GM19438 (cell line): Measurements from ENCODE around the gene ZNF521.

Source experiments
- ATAC-seq: cut with Tn5 transposase; IDR thresholded peaks from one replicate; pipeline ENCODE4 v1.9.1; 2021; ENCODE audit warnings: low read depth; ENCODE audit not compliant: unreplicated experiment

Gene ZNF521

GRCh38 chr18:25175558-25176517 is 176.1 kb downstream of the ZNF521 start:
- ATAC-seq = no peak

- no peak for ATAC-seq
Observed at GRCh38 chr18:25174324-25174723, 177.6 kb downstream of the ZNF521 start.

GRCh38 chr18:25171334-25171733 is 180.6 kb downstream of the ZNF521 start:
- no peak for ATAC-seq

- ATAC-seq = no peak
Observed at GRCh38 chr18:25170402-25170801, 181.6 kb downstream of the ZNF521 start.

- no peak for ATAC-seq
Observed at GRCh38 chr18:25169701-25170100, 182.3 kb downstream of the ZNF521 start.

- ATAC-seq = no peak
Observed at GRCh38 chr18:25167612-25168410, 184.2 kb downstream of the ZNF521 start.

GRCh38 chr18:25166113-25166512 is 185.9 kb downstream of the ZNF521 start:
- no peak for ATAC-seq

GRCh38 chr18:25164848-25165811 is 186.8 kb downstream of the ZNF521 start:
- ATAC-seq = peak; percentile 91

- peak; percentile 44 for ATAC-seq
Observed at GRCh38 chr18:25164211-25164847, 187.6 kb downstream of the ZNF521 start.

GRCh38 chr18:25153426-25153825 is 198.5 kb downstream of the ZNF521 start:
- no peak for ATAC-seq

- no peak for ATAC-seq
Observed at GRCh38 chr18:25147877-25148488, 204.0 kb downstream of the ZNF521 start.

GRCh38 chr18:25146512-25146910 is 205.5 kb downstream of the ZNF521 start:
- no peak for ATAC-seq

- no peak for ATAC-seq
Observed at GRCh38 chr18:25145731-25146511, 206.0 kb downstream of the ZNF521 start.

- ATAC-seq = no peak
Observed at GRCh38 chr18:25144820-25145219, 207.1 kb downstream of the ZNF521 start.

- no peak for ATAC-seq
Observed at GRCh38 chr18:25141886-25142285, 210.1 kb downstream of the ZNF521 start.

- ATAC-seq = no peak
Observed at GRCh38 chr18:25141399-25141798, 210.6 kb downstream of the ZNF521 start.

GRCh38 chr18:25140962-25141308 is 211.0 kb downstream of the ZNF521 start:
- ATAC-seq = no peak

GRCh38 chr18:25140124-25140961 is 211.6 kb downstream of the ZNF521 start:
- ATAC-seq = no peak
